ENCODE data around the gene PTPRN2. TPM values are rescaled to one million over a fixed set of nuclear protein-coding genes. Genes with fewer than 3 reads are reported as not detected.
"Not testable (repeated sequence)": the region's sequence is repeated elsewhere in the genome, so short reads cannot be mapped to it uniquely, and the experiment has no call there.

PTPRN2 gene
- polyA plus RNA-seq, 4 donors: 7.4 to 9.6 (median 8.8) TPM

GRCh38 chr7:158318511-158318913, 269.1 kb downstream of the PTPRN2 start:
- DNase-seq (ENCODE audit: low read depth in 4 of 4, low spot score in 3 of 4): no peak

DNA sequence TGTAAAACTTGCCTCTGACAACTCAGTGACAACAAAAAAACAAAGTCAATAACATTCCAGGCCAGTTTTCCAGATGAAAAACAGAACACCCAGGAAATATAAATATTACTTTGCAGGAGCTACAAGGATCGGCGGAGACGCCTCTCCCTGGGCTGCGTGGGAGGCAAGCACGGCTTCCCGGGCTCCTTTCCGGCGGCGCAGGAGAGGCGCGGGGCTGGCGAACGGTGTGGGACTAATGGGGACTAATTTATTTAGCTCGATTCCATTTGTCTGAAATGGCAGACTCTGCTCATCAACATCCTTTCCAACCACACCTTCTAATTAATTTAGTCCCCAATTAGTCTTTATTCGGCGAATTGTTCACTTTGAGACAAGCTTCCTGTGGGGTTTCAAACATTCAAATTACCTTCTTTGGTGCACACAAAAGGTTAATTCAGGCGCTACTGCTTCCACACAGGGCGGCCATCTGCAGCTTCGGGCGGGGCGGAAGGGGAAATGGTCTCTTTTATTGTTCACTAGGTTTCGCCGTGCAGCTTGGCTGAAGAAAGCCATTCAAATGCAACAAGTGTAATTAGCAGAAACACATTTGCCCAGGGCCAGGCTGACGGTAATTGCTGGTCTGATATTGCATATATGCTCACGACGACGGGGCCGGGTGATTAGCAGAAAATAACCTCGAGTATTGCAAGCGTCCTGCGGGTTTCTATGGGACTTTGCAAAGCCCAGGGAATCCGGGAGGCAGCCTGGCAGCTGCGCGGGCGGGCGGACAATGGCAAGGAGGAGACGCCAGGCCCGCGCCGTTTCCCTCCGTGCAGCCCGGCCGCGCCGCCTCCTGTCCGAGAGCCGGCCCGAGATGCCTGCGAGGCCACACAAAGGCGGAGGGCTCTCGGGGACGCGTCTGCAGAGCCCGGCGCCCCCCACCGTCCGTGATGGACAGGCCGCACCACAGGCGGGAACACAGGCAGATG, 270.1 kb downstream of the PTPRN2 start:
- DNase-seq (ENCODE audit: low read depth in 4 of 4, low spot score in 3 of 4): peak in 1 of 4 donors; percentile 26

- no peak for DNase-seq (ENCODE audit: low read depth in 4 of 4, low spot score in 3 of 4)
Measured at GRCh38 chr7:158316466-158317031, 271.1 kb downstream of the PTPRN2 start.

DNA sequence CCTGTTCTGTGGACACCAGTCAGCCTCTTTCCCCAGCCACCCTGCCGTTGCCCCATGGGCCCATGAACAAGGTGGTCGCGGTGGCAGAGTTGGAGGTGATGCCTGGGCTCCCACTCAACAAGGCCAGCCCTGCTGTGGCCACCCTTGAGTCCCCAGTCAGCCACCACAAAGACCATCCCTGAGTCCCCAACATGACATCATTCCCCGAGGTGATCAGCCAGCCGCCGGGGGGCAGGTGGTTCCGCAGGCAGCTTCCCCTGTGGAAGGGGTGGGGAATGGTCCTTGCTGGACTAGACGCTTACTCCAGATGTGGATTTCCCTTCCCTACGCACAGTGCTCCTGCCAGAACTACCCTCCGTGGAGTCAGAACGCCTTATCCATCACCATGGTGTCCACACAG, 271.7 kb downstream of the PTPRN2 start:
- DNase-seq (ENCODE audit: low read depth in 4 of 4, low spot score in 3 of 4): no peak

DNA sequence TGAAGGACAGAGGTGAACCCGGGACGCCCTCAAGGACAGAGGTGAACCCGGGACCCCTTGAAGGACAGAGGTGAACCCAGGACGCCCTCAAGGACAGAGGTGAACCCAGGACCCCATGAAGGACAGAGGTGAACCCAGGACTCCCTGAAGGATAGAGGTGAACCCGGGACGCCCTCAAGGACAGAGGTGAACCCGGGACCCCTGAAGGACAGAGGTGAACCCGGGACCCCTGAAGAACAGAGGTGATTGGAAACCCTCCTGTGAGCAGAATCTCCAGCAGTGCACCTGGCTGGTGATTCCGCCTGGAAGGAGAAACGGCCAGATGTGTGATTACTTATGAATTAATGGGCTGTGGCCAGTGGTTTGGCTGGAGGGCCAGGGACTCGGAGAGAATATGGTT, 272.3 kb downstream of the PTPRN2 start:
- no peak for DNase-seq (ENCODE audit: low read depth in 4 of 4, low spot score in 3 of 4)

GRCh38 chr7:158314394-158314793, 273.2 kb downstream of the PTPRN2 start:
- no peak for DNase-seq (ENCODE audit: low read depth in 4 of 4, low spot score in 3 of 4)

DNA sequence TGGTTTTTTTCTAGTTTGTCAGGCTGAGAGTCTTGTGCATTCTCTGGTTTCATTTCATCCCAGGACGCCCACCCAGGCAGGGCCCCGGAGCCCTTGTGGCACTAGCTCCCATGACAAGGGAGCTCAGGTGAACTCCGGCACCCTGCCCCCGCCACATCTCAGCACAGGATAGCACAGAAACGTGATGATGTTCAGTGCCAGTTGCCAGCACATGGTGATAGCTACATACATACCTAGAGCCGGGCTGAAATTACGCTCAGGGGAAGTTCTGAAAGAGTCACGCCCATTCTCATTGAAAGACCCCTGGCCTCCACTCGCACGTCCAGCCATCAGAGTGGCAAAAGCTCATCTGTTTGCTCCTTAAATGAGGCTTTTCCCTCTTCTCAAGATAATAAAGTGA, 273.7 kb downstream of the PTPRN2 start:
- no peak for DNase-seq (ENCODE audit: low read depth in 4 of 4, low spot score in 3 of 4)

- no peak for DNase-seq (ENCODE audit: low read depth in 4 of 4, low spot score in 3 of 4)
Measured at GRCh38 chr7:158312789-158313188, 274.8 kb downstream of the PTPRN2 start.

GRCh38 chr7:158311791-158312190, 275.8 kb downstream of the PTPRN2 start:
- DNase-seq (ENCODE audit: low read depth in 4 of 4, low spot score in 3 of 4): no peak

- DNase-seq (ENCODE audit: low read depth in 4 of 4, low spot score in 3 of 4): no peak
Measured at GRCh38 chr7:158310924-158311666, 276.5 kb downstream of the PTPRN2 start.

- DNase-seq (ENCODE audit: low read depth in 4 of 4, low spot score in 3 of 4): no peak
Measured at GRCh38 chr7:158309868-158310763, 277.5 kb downstream of the PTPRN2 start.

DNA sequence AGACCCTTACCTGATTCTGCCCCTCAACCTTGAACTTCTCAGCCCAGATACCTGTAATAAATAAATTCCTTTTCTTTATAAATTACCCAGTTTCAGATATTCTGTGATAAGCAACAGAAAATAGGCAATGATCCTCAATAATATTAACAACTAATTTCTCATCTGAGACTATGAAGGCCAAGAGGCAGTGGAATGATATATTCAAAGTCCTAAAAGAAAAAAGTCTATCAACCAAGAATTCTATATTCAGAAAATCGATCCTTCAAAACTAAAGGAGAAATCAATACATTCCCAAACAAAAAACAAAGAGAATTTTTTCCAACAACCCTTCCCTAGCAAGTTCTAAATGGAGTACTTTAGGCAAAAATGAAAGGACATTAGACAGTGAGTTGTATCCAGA, 279.6 kb downstream of the PTPRN2 start:
- DNase-seq (ENCODE audit: low read depth in 4 of 4, low spot score in 3 of 4): no peak

GRCh38 chr7:158304072-158304471, 283.6 kb downstream of the PTPRN2 start:
- not testable (repeated sequence) for DNase-seq (ENCODE audit: low read depth in 4 of 4, low spot score in 3 of 4)

- no peak for DNase-seq (ENCODE audit: low read depth in 4 of 4, low spot score in 3 of 4)
Measured at GRCh38 chr7:158303121-158303520, 284.5 kb downstream of the PTPRN2 start.

- DNase-seq (ENCODE audit: low read depth in 4 of 4, low spot score in 3 of 4): no peak
Measured at GRCh38 chr7:158302274-158303070, 285.2 kb downstream of the PTPRN2 start.

DNA sequence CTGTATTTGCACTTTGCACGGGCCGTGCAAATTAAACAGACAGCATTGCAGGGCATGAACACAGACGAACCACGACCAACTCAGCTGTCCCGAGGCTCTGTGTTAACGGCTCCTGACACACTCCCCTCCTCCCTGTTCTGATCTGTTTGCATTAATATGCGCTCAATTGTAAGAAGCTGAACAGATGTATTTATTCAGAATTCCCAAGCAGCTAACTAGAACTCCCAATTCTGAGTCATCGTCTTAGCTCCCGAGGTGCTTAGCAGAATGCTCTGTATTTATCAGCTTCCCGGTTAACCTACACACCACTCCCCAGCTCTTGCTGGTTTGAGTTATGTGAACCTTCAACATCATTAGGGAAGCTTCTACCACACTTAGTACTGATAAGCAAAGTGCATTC, 286.4 kb downstream of the PTPRN2 start:
- no peak for DNase-seq (ENCODE audit: low read depth in 4 of 4, low spot score in 3 of 4)

DNA sequence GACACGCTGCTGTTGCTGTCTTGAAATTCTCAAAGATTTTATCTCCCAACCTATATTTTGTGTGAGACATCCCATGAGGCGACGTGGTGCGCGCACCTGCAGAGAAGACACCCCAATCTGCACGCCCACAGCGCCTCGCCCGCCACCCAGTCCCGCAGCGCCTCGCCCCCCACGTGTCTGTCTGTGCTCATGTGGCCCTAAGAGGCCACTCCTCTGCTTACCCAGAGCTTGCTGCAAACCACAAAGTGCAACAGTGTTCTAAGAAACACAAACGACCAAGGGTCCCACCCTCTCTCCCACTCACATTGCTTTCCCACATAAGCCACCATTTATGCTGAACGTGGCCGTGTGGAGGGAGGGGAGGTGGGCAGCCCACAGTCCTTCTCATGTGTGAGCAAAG, 287.2 kb downstream of the PTPRN2 start:
- DNase-seq (ENCODE audit: low read depth in 4 of 4, low spot score in 3 of 4): no peak

DNA sequence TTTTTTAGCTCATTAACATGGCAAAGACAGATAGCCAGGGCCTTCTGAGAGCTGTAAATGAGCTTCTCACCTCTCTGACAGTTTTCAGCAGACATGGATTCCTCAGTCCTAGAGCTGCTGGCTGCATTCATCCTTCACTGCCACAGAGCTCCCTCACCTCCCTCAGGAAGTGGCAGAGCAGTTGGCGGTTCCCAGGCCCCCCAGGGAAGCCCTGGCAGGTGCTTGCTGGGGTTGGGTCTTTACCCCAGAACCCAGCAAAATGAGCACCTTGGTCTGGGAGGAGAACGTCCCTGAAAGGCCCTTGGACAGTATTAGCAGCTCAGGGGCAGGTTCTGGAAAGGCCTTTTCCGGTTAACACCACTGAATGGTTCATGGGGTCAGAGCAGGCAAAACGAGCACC, 288.0 kb downstream of the PTPRN2 start:
- DNase-seq (ENCODE audit: low read depth in 4 of 4, low spot score in 3 of 4): no peak

DNA sequence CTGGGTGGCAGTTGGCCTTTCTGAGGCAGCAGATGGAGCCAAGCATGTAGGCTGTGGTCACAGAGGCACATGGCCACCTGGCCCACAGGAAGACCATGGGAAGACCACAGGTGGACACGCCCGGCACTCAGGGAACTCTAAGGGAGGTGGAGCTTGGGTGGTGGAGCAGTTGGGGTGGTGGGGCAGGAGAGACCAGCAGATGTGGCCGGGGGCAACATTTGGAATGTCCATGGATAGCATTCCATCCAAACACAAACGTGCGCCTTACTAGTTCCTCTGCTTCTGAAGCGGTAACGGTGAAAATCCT, 290.9 kb downstream of the PTPRN2 start:
- no peak for DNase-seq (ENCODE audit: low read depth in 4 of 4, low spot score in 3 of 4)

Measured in right renal pelvis (tissue), 4 donors.